Lower leg skin (tissue), 3 donors: ENCODE measurements around the gene NTHL1.

Experiments used
- CTCF ChIP-seq, 3 donors: fragments of 450-650 bp; IDR thresholded peaks; one replicate each; pipeline ENCODE4 v1.5.1; 2016; ENCODE audit warnings: antibody characterized with exemption in 3 of 3, mild to moderate bottlenecking in 3 of 3, moderate library complexity in 2 of 3
- POLR2A ChIP-seq, 2 donors: fragments of 450-650 bp; IDR thresholded peaks; one replicate each; pipeline ENCODE4 v1.6.1; 2016 to 2017; ENCODE audit warnings: antibody characterized with exemption in 2 of 2, mild to moderate bottlenecking in 1 of 2, moderate library complexity in 1 of 2

GRCh38 chr16:1997494-1998359, 49.9 kb downstream of the NTHL1 start:
- no peak for TF ChIP-seq CTCF (IDR thresholded peaks at IDR 0.05)
- TF ChIP-seq POLR2A (IDR thresholded peaks at IDR 0.05): no peak
